Measurements from ENCODE around the gene RNF220. TPM values are rescaled to one million over a fixed set of nuclear protein-coding genes. Genes with fewer than 3 reads are reported as not detected.

RNF220 gene
- total RNA-seq, 1 experiment from 2014 or later: 66.6 TPM

DNA sequence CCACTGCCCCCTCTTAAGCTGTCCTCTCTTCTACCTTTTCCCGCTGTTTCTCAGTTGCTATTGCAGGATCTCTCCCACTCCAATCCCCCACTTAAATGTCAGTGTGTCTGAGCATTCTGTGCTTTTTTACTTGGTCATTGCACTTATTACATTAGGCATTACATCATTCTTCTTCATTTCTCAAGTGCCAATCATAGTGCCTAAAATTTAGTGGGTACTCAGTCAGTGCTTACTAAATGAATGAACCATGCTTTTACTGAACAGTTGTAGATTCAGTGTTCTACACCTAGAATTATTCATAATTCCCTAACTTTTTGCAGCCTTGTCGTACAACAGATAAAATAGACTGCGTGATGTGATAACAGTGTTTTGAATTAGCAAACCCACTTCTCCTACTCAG lies 288.8 kb downstream of the RNF220 start:
- Histone ChIP-seq H3K4me2 (ENCODE audit: low read length) (no peak overlapping the region), H4K20me1 (ENCODE audit: low read length) (no peaks in the 10 kb centered on the region), H3K27me3 (ENCODE audit: low read length) (no peaks in the 10 kb centered on the region), H3K4me1 (ENCODE audit: insufficient read depth, low read length) (peaks cover 12% of the 10 kb centered on the region; the same call in 1 of the 2 replicates), H3K9me3 (ENCODE audit: low read length) (no peaks in the 10 kb centered on the region), H3K4me3 (ENCODE audit: low read length) (no peak overlapping the region), H2AFZ (ENCODE audit: low read length) (no peak overlapping the region), H3F3A (ENCODE audit: low read length, unreplicated experiment) (no peaks in the 10 kb centered on the region), H3K9ac (ENCODE audit: low read length) (no peak overlapping the region), H3K79me2 (ENCODE audit: low read length) (no peaks in the 10 kb centered on the region), H3K36me3 (ENCODE audit: low read depth, low read length) (no peaks in the 10 kb centered on the region), H3K9me2 (replicated peaks; ENCODE audit: low read length) (no peaks in the 10 kb centered on the region), H3K27ac (ENCODE audit: low read length) (no peak overlapping the region)
- TF ChIP-seq, protein P1, sequence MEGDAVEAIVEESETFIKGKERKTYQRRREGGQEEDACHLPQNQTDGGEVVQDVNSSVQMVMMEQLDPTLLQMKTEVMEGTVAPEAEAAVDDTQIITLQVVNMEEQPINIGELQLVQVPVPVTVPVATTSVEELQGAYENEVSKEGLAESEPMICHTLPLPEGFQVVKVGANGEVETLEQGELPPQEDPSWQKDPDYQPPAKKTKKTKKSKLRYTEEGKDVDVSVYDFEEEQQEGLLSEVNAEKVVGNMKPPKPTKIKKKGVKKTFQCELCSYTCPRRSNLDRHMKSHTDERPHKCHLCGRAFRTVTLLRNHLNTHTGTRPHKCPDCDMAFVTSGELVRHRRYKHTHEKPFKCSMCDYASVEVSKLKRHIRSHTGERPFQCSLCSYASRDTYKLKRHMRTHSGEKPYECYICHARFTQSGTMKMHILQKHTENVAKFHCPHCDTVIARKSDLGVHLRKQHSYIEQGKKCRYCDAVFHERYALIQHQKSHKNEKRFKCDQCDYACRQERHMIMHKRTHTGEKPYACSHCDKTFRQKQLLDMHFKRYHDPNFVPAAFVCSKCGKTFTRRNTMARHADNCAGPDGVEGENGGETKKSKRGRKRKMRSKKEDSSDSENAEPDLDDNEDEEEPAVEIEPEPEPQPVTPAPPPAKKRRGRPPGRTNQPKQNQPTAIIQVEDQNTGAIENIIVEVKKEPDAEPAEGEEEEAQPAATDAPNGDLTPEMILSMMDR (conservative IDR thresholded peaks at IDR 0.05; ENCODE audit: low read depth, low read length): no peak
- TF ChIP-seq EZH2 (IDR thresholded peaks at IDR 0.05; ENCODE audit: low read length, unreplicated experiment) (no peak), EZH2phosphoT487 (IDR thresholded peaks at IDR 0.05; ENCODE audit: borderline replicate concordance, low read length) (no peak)
- ChIA-PET CTCF (no interaction called here), POLR2A (ENCODE audit: unreplicated experiment) (no interaction called here)
- ATAC-seq (no peak), DNase-seq (no peak)
- no TSS peak for BruUV-seq (replicated peaks)
- intact Hi-C loops (cut with micrococcal nuclease): no loop called here

DNA sequence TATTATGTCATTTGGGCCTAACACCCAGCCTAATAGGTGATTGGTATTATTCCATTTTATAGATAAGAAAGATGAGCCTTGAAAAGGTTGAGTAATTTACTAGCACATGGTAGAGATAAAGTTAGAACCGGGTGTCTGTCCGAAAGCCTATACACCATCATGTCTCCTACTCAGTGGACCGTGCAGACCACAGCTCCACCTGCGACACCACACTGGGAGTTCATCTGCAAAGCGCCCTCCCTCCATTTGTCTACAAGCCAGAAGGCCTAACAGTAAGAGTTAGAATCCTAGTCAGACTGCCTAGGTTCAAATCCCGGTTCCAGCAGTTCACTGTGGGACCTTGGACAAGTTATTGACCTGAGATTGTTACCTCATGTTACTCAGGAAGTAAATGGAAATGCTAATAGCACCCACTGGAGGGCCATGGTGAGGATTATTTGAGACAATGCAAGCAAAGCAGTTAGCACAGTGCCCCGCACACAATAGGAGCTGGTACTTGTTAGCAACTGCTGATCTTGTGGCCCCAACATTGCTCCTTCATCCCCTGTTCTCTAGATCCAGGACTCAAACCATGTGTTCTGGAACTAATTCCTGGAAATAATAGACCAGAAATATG lies 289.9 kb downstream of the RNF220 start:
- no peaks in the 10 kb centered on the region for H3K9me2 ChIP-seq (replicated peaks; ENCODE audit: low read length)
- no peaks in the 10 kb centered on the region for H3K27me3 ChIP-seq (ENCODE audit: low read length)
- no peak overlapping the region for H2AFZ ChIP-seq (ENCODE audit: low read length)
- DNase-seq (no peak), ATAC-seq (no peak)
- intact Hi-C loops (cut with micrococcal nuclease): no loop called here
- no peak overlapping the region for H3K27ac ChIP-seq (ENCODE audit: low read length)
- CTCF ChIA-PET: no interaction called here
- no peak overlapping the region for H3K4me2 ChIP-seq (ENCODE audit: low read length)
- peaks cover 8% of the 10 kb centered on the region; the same call in 1 of the 2 replicates for H3K4me1 ChIP-seq (ENCODE audit: insufficient read depth, low read length)
- no peak overlapping the region for H3K4me3 ChIP-seq (ENCODE audit: low read length)
- H3K36me3 ChIP-seq (ENCODE audit: low read depth, low read length): no peaks in the 10 kb centered on the region
- no peaks in the 10 kb centered on the region for H3K9me3 ChIP-seq (ENCODE audit: low read length)
- H3F3A ChIP-seq (ENCODE audit: low read length, unreplicated experiment): no peaks in the 10 kb centered on the region
- no peaks in the 10 kb centered on the region for H3K79me2 ChIP-seq (ENCODE audit: low read length)
- POLR2A ChIA-PET (ENCODE audit: unreplicated experiment): no interaction called here
- no TSS peak for BruUV-seq (replicated peaks)
- no peaks in the 10 kb centered on the region for H4K20me1 ChIP-seq (ENCODE audit: low read length)
- TF ChIP-seq, protein P1 (conservative IDR thresholded peaks at IDR 0.05; ENCODE audit: low read depth, low read length): no peak
- TF ChIP-seq EZH2phosphoT487 (IDR thresholded peaks at IDR 0.05; ENCODE audit: borderline replicate concordance, low read length) (no peak), EZH2 (IDR thresholded peaks at IDR 0.05; ENCODE audit: low read length, unreplicated experiment) (no peak)
- H3K9ac ChIP-seq (ENCODE audit: low read length): no peak overlapping the region

DNA sequence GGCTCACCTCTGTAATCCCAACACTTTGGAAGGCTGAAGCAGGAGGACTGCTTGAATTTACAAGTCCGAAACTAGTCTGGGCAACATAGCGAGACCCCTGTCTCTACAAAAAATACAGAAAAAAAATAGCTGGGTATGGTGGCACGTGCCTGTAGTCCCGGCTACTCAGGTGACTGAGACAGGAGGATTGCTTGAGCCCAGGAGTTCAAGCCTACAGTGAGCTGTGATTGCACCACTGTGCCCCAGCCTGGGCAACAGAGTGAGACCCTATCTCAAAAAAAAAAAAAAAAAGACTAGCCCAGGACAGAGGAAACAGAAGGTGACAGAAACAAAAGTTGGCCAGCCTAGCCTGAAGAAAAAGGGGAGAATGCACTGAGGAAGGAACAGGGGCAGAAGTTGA lies 290.6 kb downstream of the RNF220 start:
- POLR2A ChIA-PET (ENCODE audit: unreplicated experiment): no interaction called here
- Histone ChIP-seq H3K9me2 (replicated peaks; ENCODE audit: low read length) (no peaks in the 10 kb centered on the region), H3K4me3 (ENCODE audit: low read length) (no peak overlapping the region), H3K9ac (ENCODE audit: low read length) (no peak overlapping the region), H3K4me2 (ENCODE audit: low read length) (no peak overlapping the region), H3K27me3 (ENCODE audit: low read length) (no peaks in the 10 kb centered on the region), H3F3A (ENCODE audit: low read length, unreplicated experiment) (no peaks in the 10 kb centered on the region), H3K9me3 (ENCODE audit: low read length) (no peaks in the 10 kb centered on the region), H4K20me1 (ENCODE audit: low read length) (no peaks in the 10 kb centered on the region), H3K36me3 (ENCODE audit: low read depth, low read length) (no peaks in the 10 kb centered on the region), H2AFZ (ENCODE audit: low read length) (no peak overlapping the region), H3K27ac (ENCODE audit: low read length) (no peak overlapping the region), H3K79me2 (ENCODE audit: low read length) (no peaks in the 10 kb centered on the region), H3K4me1 (ENCODE audit: insufficient read depth, low read length) (peaks cover 9% of the 10 kb centered on the region)
- CTCF ChIA-PET: no interaction called here
- intact Hi-C loops (cut with micrococcal nuclease): no loop called here
- DNase-seq (no peak), ATAC-seq (no peak)
- no peak for TF ChIP-seq EZH2 (IDR thresholded peaks at IDR 0.05; ENCODE audit: low read length, unreplicated experiment)
- TF ChIP-seq, protein P1 (conservative IDR thresholded peaks at IDR 0.05; ENCODE audit: low read depth, low read length): no peak
- no peak for TF ChIP-seq EZH2phosphoT487 (IDR thresholded peaks at IDR 0.05; ENCODE audit: borderline replicate concordance, low read length)
- BruUV-seq (replicated peaks): no TSS peak
